Transverse colon (tissue), 4 donors: ENCODE data around the gene PCDHAC1. TPM values are rescaled to one million over a fixed set of nuclear protein-coding genes. Genes with fewer than 3 reads are reported as not detected.

Experiments
- DNase-seq: peaks from one replicate; pipeline ENCODE4 v3.0.0-alpha.2; 2019
- H3K27ac ChIP-seq, 4 donors: fragments of 200-600 bp; sonication (generic); 2 replicates each; pipeline ENCODE4 v1.5.1; 2016 to 2018; ENCODE audit warnings: inconsistent platforms in 4 of 4
- H3K27me3 ChIP-seq: fragments of 200-600 bp; sonication (generic); 2 replicates; pipeline ENCODE4 v1.5.1; 2017; ENCODE audit warnings: inconsistent platforms
- H3K36me3 ChIP-seq, 4 donors: fragments of 200-600 bp; sonication (generic); 2 replicates each; pipeline ENCODE4 v1.5.1; 2017 to 2019; ENCODE audit warnings: inconsistent platforms in 4 of 4
- H3K4me1 ChIP-seq, 4 donors: fragments of 200-600 bp; sonication (generic); 2 replicates each; pipeline ENCODE4 v1.5.1; 2017 to 2020; ENCODE audit warnings: inconsistent platforms in 4 of 4
- H3K4me3 ChIP-seq, 4 donors: fragments of 200-600 bp; sonication (generic); 1 replicate in 1 of 4; 2 replicates in 3 of 4; pipeline versions ENCODE4 v1.5.1 to v1.6.1; 2017 to 2019; ENCODE audit warnings: inconsistent platforms in 4 of 4
- H3K9me3 ChIP-seq, 2 donors: fragments of 200-600 bp; sonication (generic); 2 replicates each; pipeline ENCODE4 v1.5.1; 2017 to 2019; ENCODE audit warnings: inconsistent platforms in 2 of 2
- CTCF ChIP-seq, 5 experiments: fragments of 200-600 bp in 3 of 5; fragments of 450-650 bp in 2 of 5; sonication (generic) in 3 of 5; IDR thresholded peaks; 1 replicate in 2 of 5; 2 replicates in 3 of 5; pipeline ENCODE4 v1.5.1; 2016 to 2017; ENCODE audit warnings: antibody characterized with exemption in 5 of 5, inconsistent platforms in 3 of 5, mild to moderate bottlenecking in 2 of 5, moderate library complexity in 1 of 5
- EP300 ChIP-seq: sonication (generic); formaldehyde crosslinking; IDR thresholded peaks from one replicate; pipeline ENCODE4 v1.6.1; 2017; ENCODE audit warnings: antibody characterized with exemption, low read depth
- POLR2A ChIP-seq: fragments of 450-650 bp; IDR thresholded peaks from one replicate; pipeline ENCODE4 v1.6.1; 2016; ENCODE audit warnings: antibody characterized with exemption, mild to moderate bottlenecking, moderate library complexity
- POLR2AphosphoS5 ChIP-seq, 3 donors: sonication (generic); formaldehyde crosslinking; IDR thresholded peaks; one replicate each; pipeline ENCODE4 v1.6.1; 2016; ENCODE audit warnings: antibody characterized with exemption in 3 of 3
- WGBS, 2 donors: methylation state at CpG; one replicate each; pipeline ENCODE4 v1.1.5; 2018; ENCODE audit warnings: low coverage in 1 of 2; 5-methylcytosine and 5-hydroxymethylcytosine counted together
- in situ Hi-C, 4 donors: fragments of 200-750 bp; cut with MboI; loops; one replicate each; pipeline versions ENCODE4 v1.15.0 to v1.15.1; 2017; ENCODE audit warnings: low sequenced_read_pairs in 3 of 4, low pct_ligation_motif_present in 1 of 4, low pct_unique_long_range_greater_than_20kb in 1 of 4
- intact Hi-C: fragments of 100-400 bp; cut with DNase I; formaldehyde crosslinking; loops from one replicate; pipeline ENCODE4 v1.15.1; 2023; ENCODE audit warnings: low total_unique reads
- total RNA-seq, 4 donors: library from RNA; depleted of rRNA; stranded (reverse); fragments of >200 nt; gene quantifications; one replicate each; pipeline ENCODE4 v1.1.0, GENCODE V29; 2016

The PCDHAC1 gene
- total RNA-seq, 4 donors from 2014 or later = 0.37 to 0.82 (median 0.48) TPM; not detected in 1

- TF ChIP-seq EP300 (no peak), POLR2A (no peak), CTCF (IDR thresholded peaks at IDR 0.05) (peak; percentile 34 to 62 (median 52)), POLR2AphosphoS5 (IDR thresholded peaks at IDR 0.05) (no peak)
- 25% methylated on average over 56 of the region's 74 CpGs; no CpG with 5 or more reads in 1 of the 2 donors for WGBS, 2 donors
- H3K27ac ChIP-seq = peak overlapping the region in 3 of 4 donors; percentile 18 to 54 (median 39)
- no peaks in the 10 kb centered on the region for H3K9me3 ChIP-seq
- in situ Hi-C loops = no loop called here
- DNase-seq = peak; percentile 46
- intact Hi-C loops = loop anchor here (5.0 kb wide), 1 partner anchor 116 kb away; no protein-coding TSS in a partner anchor
- peaks cover 36% of the 10 kb centered on the region for H3K27me3 ChIP-seq
- peak overlapping the region; percentile 23 to 36 (median 32) for H3K4me3 ChIP-seq
- no peaks in the 10 kb centered on the region for H3K36me3 ChIP-seq
- H3K4me1 ChIP-seq = peaks cover 0 to 14% (median 6%) of the 10 kb centered on the region in 4 donors
These were observed 536 bp downstream of the PCDHAC1 start for GRCh38 chr5:140926443-140927227.

DNA sequence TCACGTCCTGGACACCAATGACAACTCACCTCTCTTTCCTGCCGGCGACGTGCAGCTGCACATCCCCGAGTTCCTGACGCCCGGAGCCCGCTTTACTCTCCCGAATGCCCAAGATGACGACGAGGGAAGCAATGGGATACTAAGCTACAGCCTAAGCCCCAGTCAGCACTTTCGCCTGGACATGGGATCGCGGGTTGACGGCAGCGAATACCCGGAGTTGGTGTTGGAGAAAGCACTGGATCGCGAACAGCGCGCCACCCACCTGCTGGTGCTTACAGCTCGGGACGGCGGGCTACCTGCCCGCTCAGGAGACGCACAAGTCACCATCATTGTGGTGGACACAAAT is 1.1 kb downstream of the PCDHAC1 start:
- in situ Hi-C loops = no loop called here
- H3K36me3 ChIP-seq = no peaks in the 10 kb centered on the region
- intact Hi-C loops = loop anchor here (5.0 kb wide), 1 partner anchor 115 kb away; no protein-coding TSS in a partner anchor
- H3K4me1 ChIP-seq = peaks cover 0 to 14% (median 6%) of the 10 kb centered on the region in 4 donors
- no peak for TF ChIP-seq POLR2A
- no peak for TF ChIP-seq EP300
- DNase-seq = no peak
- peak overlapping the region; percentile 23 to 36 (median 32) for H3K4me3 ChIP-seq
- H3K27me3 ChIP-seq = peaks cover 36% of the 10 kb centered on the region
- H3K27ac ChIP-seq = peak overlapping the region in 2 of 4 donors; percentile 39 to 54
- 38 to 53% methylated on average over 2 to 22 of the region's 26 CpGs for WGBS, 2 donors
- H3K9me3 ChIP-seq = no peaks in the 10 kb centered on the region

DNA sequence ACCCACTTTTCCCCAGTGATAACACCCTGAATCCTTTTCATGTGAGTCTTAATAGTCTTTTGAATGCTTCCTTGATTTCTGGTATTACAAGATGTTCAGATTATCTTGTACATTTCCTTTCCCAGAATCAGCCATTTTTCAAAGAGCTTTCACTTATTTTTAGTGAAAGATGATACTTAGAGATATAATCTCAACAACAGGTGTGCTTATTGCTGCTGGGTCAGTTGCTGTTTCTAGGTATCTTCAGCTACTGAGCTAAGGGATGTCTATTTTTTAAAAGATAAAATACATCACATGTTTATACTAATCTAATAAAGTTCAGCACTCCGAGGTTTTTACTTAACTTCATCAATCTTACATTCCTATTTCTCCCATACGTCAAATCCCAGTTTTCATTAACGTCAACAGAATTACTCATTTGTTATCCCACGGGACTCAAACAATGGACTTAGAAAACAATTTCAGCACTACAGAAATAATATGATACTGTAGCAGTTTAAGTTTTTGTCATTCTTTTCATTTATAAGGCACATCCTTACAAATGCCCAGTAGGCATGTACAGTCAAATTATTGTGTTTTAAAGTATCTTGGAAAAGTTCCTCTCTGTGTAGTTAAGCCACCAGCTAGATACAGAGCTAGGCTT is 9.0 kb downstream of the PCDHAC1 start:
- 82% methylated on average over 4 of the region's 4 CpGs for WGBS, 2 donors
- intact Hi-C loops = no loop called here
- in situ Hi-C loops = no loop called here

DNA sequence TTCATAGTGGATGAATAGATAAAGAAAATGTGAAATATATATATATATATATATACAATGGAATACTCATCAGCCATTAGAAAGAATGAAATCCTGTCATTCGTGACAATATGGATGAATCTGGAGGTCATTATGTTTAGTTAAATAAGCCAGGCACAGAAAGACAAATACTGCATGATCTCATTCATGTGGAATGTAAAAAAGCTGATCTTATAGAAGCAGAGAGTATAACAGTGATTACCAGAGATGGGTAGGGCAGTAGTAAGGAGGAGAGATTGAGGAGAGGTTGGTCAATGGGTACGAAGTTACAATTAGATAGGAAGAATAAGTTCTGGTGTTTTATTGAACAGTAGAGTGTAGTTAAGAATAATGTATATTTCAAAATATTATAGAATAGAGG is 20.5 kb downstream of the PCDHAC1 start:
- Histone ChIP-seq H3K4me1 (no peaks in the 10 kb centered on the region), H3K9me3 (peaks cover 0 to 5% of the 10 kb centered on the region in 2 donors), H3K36me3 (no peaks in the 10 kb centered on the region), H3K27me3 (no peaks in the 10 kb centered on the region), H3K4me3 (no peak overlapping the region), H3K27ac (no peak overlapping the region)
- DNase-seq = no peak
- WGBS, 2 donors = 67 to 93% methylated on average over 2 of the region's 2 CpGs
- in situ Hi-C loops (no loop called here), intact Hi-C loops (no loop called here)
- TF ChIP-seq EP300 = no peak
- no peak for TF ChIP-seq POLR2AphosphoS5 (IDR thresholded peaks at IDR 0.05)
- TF ChIP-seq CTCF (IDR thresholded peaks at IDR 0.05) = no peak
- no peak for TF ChIP-seq POLR2A

More for the DNA sequence above, 9.0 kb downstream of the PCDHAC1 start:
- no peak overlapping the region for H3K4me3 ChIP-seq
- H3K27me3 ChIP-seq = no peaks in the 10 kb centered on the region
- no peaks in the 10 kb centered on the region for H3K36me3 ChIP-seq
- H3K9me3 ChIP-seq = no peaks in the 10 kb centered on the region
- H3K4me1 ChIP-seq = no peaks in the 10 kb centered on the region
- no peak overlapping the region for H3K27ac ChIP-seq
- DNase-seq = no peak
- TF ChIP-seq CTCF (IDR thresholded peaks at IDR 0.05) = no peak
- TF ChIP-seq EP300 = no peak
